ENCODE results near the gene TTC9B.

The TTC9B gene

DNA sequence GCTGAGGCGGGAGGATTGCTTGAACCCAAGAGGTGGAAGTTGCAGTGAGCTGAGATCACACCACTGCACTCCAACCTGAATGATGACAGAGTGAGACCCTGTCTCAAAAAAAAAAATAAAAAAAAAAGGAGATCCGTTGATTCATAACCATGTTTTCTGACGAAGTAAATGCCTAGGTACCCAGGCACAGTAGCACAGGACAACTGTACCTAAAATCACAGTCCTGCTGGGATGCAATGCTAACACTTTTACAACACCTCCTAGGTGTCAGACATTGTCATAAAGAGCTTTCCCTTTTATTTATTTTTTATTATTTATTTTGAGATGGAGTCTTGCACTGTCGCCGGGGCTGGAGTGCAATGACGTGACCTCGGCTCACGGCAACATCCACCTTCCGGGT is 2.5 kb upstream of the TTC9B start:
- TF ChIP-seq TAF1 (IDR thresholded peaks at IDR 0.05; ENCODE audit: borderline replicate concordance, insufficient read depth, low read length): no peak
- TF ChIP-seq, protein P1, sequence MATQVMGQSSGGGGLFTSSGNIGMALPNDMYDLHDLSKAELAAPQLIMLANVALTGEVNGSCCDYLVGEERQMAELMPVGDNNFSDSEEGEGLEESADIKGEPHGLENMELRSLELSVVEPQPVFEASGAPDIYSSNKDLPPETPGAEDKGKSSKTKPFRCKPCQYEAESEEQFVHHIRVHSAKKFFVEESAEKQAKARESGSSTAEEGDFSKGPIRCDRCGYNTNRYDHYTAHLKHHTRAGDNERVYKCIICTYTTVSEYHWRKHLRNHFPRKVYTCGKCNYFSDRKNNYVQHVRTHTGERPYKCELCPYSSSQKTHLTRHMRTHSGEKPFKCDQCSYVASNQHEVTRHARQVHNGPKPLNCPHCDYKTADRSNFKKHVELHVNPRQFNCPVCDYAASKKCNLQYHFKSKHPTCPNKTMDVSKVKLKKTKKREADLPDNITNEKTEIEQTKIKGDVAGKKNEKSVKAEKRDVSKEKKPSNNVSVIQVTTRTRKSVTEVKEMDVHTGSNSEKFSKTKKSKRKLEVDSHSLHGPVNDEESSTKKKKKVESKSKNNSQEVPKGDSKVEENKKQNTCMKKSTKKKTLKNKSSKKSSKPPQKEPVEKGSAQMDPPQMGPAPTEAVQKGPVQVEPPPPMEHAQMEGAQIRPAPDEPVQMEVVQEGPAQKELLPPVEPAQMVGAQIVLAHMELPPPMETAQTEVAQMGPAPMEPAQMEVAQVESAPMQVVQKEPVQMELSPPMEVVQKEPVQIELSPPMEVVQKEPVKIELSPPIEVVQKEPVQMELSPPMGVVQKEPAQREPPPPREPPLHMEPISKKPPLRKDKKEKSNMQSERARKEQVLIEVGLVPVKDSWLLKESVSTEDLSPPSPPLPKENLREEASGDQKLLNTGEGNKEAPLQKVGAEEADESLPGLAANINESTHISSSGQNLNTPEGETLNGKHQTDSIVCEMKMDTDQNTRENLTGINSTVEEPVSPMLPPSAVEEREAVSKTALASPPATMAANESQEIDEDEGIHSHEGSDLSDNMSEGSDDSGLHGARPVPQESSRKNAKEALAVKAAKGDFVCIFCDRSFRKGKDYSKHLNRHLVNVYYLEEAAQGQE (IDR thresholded peaks at IDR 0.05; ENCODE audit: insufficient read depth in 1 of 2, low read depth in 2 of 2, low read length in 2 of 2): no peak
- TF ChIP-seq SIN3A (IDR thresholded peaks at IDR 0.05; ENCODE audit: borderline replicate concordance, insufficient read depth, low read length): no peak
- TF ChIP-seq POLR2AphosphoS5 (IDR thresholded peaks at IDR 0.05; ENCODE audit: low read depth, low read length): no peak
- TF ChIP-seq FOXP2 (optimal IDR thresholded peaks at IDR 0.05; ENCODE audit: borderline replicate concordance, extremely low read depth, extremely low read length, insufficient read depth): no peak

DNA sequence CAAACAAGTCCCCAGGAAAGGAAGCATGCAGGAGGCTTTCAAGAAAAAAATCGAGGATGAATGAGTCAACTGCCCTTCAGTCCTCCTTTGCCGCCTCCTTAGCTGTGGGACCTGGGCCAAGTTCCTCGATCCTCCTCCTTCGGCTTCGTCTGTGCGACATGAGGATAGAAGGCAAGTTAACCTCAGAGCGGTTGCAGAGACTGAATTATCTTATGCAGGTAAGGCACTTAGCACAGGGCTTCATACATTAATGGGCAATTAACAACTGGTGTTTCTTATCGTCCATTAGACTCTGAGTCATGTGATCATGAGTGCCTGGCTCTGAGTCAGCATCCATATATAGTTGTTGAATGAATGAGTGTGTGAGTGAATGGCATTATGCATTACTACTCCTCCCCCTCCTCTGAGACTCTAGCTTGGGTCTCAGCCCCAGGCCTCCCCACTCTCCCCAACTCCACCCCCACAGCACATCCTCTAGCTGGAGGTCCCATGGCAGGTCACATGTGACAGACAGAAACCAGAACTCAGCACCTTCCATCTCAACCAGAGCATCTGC is 1.6 kb upstream of the TTC9B start:
- TF ChIP-seq TAF1 (IDR thresholded peaks at IDR 0.05; ENCODE audit: borderline replicate concordance, insufficient read depth, low read length): 0 out of 2 replicates have a peak, but pooled peaks have one; percentile 18
- TF ChIP-seq SIN3A (IDR thresholded peaks at IDR 0.05; ENCODE audit: borderline replicate concordance, insufficient read depth, low read length): no peak; the same call in 1 of the 2 replicates
- TF ChIP-seq FOXP2 (optimal IDR thresholded peaks at IDR 0.05; ENCODE audit: borderline replicate concordance, extremely low read depth, extremely low read length, insufficient read depth): no peak
- no peak for TF ChIP-seq POLR2AphosphoS5 (IDR thresholded peaks at IDR 0.05; ENCODE audit: low read depth, low read length)
- TF ChIP-seq, protein P1 (IDR thresholded peaks at IDR 0.05; ENCODE audit: insufficient read depth in 1 of 2, low read depth in 2 of 2, low read length in 2 of 2): no peak

DNA sequence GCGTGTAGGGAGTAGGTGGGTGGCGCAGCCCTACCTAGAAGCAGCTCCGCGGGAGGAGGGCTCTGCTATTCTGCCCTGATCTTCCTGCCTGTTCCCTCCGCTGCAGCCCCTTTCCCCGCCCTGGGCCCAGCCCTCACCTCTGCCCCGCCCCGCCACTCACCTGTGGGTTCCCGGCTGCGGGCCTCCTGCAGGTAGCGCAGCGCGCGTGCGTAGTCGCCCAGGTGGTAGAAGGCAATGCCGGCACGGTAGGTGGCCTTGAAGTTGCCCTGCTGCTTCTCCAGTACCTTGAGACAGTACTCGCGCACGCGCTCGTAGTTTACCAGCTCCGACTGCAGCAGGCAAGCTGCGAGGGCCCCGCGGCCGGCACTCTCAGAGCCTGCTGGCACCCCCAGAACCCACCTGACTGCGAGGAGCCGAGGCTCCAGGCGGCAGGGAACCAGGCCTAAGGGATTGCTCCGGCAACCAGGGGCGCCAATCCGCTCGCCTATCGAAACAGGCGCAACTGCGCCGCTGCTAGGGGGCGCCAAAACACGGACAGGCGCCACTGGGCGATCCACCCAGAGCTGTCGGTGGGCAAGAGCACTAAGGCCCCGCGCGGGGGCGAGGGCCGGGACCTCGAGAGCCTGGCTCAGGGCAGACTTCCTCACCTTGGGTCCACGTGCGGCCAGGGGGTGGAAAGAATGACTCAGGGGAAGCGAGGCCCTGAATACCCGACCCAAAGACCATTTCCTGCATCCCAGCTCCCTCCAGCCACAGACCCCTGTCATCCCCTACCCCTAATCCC is 965 bp downstream of the TTC9B start:
- no peak for TF ChIP-seq POLR2AphosphoS5 (IDR thresholded peaks at IDR 0.05; ENCODE audit: low read depth, low read length)
- TF ChIP-seq, protein P1 (IDR thresholded peaks at IDR 0.05; ENCODE audit: insufficient read depth in 1 of 2, low read depth in 2 of 2, low read length in 2 of 2): no peak
- TF ChIP-seq TAF1 (IDR thresholded peaks at IDR 0.05; ENCODE audit: borderline replicate concordance, insufficient read depth, low read length): no peak
- no peak for TF ChIP-seq SIN3A (IDR thresholded peaks at IDR 0.05; ENCODE audit: borderline replicate concordance, insufficient read depth, low read length)
- no peak for TF ChIP-seq FOXP2 (optimal IDR thresholded peaks at IDR 0.05; ENCODE audit: borderline replicate concordance, extremely low read depth, extremely low read length, insufficient read depth)

DNA sequence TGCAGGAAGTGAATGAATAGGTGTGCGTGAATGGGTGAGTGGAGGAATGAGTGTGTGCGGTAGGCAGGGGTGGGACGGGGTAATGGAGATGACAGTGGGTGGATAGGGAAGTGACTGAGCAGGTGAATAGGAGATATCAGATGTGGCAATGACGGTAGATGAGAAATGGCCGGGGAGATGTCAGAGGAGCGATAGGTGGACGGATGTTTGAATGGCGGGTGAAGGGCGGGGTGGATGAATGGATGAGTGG is 1.5 kb downstream of the TTC9B start:
- TF ChIP-seq FOXP2 (optimal IDR thresholded peaks at IDR 0.05; ENCODE audit: borderline replicate concordance, extremely low read depth, extremely low read length, insufficient read depth): no peak
- TF ChIP-seq POLR2AphosphoS5 (IDR thresholded peaks at IDR 0.05; ENCODE audit: low read depth, low read length): no peak
- TF ChIP-seq TAF1 (IDR thresholded peaks at IDR 0.05; ENCODE audit: borderline replicate concordance, insufficient read depth, low read length): no peak
- TF ChIP-seq SIN3A (IDR thresholded peaks at IDR 0.05; ENCODE audit: borderline replicate concordance, insufficient read depth, low read length): no peak
- TF ChIP-seq, protein P1 (IDR thresholded peaks at IDR 0.05; ENCODE audit: insufficient read depth in 1 of 2, low read depth in 2 of 2, low read length in 2 of 2): no peak
